ENCODE measurements around the gene MALT1.
A peak's percentile ranks its signal among the peaks of the same experiment; 100 is the strongest.
"Not testable (repeated sequence)": the region's sequence is repeated elsewhere in the genome, so short reads cannot be mapped to it uniquely, and the experiment has no call there.

MALT1 gene

DNA sequence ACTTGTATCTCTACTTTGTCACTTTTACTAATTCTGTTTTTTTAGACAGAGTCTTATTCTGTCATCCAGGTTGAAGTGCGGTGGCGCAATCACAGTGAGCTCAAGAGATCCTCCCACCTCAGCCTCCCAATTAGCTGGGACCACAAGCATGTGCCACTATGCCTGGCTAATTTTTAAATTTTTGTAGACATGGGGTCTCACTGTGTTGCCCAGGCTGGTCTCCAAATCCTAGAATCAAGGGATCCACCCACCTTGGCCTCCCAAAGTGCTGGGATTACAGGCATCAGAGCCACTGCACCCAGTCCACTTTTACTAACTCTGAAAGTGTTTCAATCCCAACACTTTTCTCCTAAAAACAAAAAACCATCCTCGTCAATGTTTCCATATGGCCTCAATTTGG, 94.9 kb downstream of the MALT1 start:
- DNase-seq (ENCODE audit: low read depth) = no peak
- TF ChIP-seq, protein P1, sequence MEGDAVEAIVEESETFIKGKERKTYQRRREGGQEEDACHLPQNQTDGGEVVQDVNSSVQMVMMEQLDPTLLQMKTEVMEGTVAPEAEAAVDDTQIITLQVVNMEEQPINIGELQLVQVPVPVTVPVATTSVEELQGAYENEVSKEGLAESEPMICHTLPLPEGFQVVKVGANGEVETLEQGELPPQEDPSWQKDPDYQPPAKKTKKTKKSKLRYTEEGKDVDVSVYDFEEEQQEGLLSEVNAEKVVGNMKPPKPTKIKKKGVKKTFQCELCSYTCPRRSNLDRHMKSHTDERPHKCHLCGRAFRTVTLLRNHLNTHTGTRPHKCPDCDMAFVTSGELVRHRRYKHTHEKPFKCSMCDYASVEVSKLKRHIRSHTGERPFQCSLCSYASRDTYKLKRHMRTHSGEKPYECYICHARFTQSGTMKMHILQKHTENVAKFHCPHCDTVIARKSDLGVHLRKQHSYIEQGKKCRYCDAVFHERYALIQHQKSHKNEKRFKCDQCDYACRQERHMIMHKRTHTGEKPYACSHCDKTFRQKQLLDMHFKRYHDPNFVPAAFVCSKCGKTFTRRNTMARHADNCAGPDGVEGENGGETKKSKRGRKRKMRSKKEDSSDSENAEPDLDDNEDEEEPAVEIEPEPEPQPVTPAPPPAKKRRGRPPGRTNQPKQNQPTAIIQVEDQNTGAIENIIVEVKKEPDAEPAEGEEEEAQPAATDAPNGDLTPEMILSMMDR (conservative IDR thresholded peaks at IDR 0.05; ENCODE audit: low read length) = no peak
- H3K4me3 ChIP-seq (ENCODE audit: low read length) = no peak overlapping the region

- TF ChIP-seq, protein P1 (conservative IDR thresholded peaks at IDR 0.05; ENCODE audit: low read length) = no peak
- H3K4me3 ChIP-seq (ENCODE audit: low read length) = no peak overlapping the region
- DNase-seq (ENCODE audit: low read depth) = no peak
Measured at GRCh38 chr18:58766946-58767345, 95.7 kb downstream of the MALT1 start.

DNA sequence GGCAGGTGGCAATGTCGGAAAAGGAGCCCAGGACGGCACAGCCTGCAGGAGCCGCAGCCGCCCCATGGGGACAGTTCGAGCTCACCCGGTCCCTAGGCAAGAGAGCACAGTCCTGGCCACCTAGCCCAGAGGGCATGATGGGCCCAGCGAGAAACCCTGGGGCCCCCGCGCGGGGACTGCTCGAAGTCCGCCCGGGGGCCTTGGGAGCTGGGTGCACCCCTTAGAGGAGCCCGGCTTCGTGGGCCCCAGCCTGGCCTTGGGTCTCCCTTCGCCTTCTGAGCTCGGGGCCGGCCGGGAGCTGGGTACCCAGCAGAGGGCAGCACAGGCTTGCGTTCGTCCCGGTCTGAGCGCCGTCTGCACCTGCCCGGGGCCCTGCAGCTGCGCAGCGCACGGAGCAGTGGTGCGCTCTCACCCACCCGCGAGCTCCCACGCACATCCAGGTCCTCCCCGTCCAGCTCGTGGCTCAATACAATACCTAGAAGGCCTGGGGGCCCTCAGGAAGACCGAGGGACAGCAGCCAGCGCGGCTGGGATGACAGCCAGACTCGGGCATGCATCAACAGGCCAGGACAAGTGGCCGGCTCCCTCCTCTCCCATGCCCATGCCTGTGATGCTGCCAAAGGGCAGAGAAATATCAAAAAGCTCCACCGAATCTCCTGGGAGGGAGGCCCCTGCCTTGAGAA, 97.2 kb downstream of the MALT1 start:
- peak overlapping the region; percentile 36 for H3K4me3 ChIP-seq (ENCODE audit: low read length)
- TF ChIP-seq, protein P1 (conservative IDR thresholded peaks at IDR 0.05; ENCODE audit: low read length) = peak; percentile 74
- DNase-seq (ENCODE audit: low read depth) = peak; percentile 44

DNA sequence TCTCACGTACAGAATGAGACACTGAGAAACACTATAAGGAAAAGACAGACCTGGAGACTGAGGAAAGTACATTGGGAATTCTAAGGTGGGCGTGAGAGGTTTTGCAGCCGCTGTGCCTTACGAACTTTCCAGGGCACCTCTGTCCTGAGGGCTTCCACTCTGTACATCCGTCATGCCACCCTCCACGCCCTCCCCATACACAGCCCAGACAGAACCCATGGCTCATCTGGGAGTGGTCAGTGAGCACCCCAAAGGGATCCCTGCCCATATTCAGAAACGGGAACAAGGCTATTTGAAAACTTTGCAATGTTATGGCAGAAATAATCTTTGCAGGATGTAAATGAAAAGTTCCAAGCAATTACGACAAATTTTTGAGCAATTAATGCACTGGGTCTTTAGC, 98.1 kb downstream of the MALT1 start:
- no peak for DNase-seq (ENCODE audit: low read depth)
- TF ChIP-seq, protein P1 (conservative IDR thresholded peaks at IDR 0.05; ENCODE audit: low read length) = no peak
- no peak overlapping the region for H3K4me3 ChIP-seq (ENCODE audit: low read length)

- TF ChIP-seq, protein P1 (conservative IDR thresholded peaks at IDR 0.05; ENCODE audit: low read length) = no peak
Measured at GRCh38 chr18:58770601-58771000, 99.3 kb downstream of the MALT1 start.

DNA sequence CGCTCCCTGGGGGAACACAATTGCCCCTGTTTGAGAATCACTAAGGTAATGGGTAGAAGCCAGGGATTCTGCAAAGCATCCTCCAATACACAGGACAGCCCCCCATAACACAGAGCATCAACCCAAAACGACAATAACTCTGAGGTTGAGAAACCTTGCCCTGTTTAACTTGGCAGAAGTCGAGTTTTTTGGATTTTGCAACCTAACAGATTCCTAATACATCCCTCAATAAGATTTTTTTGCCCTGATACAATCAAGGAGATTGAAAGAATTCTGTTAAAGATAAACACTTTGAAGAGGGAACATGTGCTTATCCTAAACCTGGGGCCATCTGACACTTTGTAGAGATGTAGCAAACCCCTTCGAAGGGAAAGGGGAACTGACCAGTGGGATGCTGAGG, 100.9 kb downstream of the MALT1 start:
- no peak overlapping the region for H3K4me3 ChIP-seq (ENCODE audit: low read length)
- TF ChIP-seq, protein P1 (conservative IDR thresholded peaks at IDR 0.05; ENCODE audit: low read length) = no peak
- no peak for DNase-seq (ENCODE audit: low read depth)

More at GRCh38 chr18:58770601-58771000, 99.3 kb downstream of the MALT1 start:
- H3K4me3 ChIP-seq (ENCODE audit: low read length) = no peak overlapping the region
- DNase-seq (ENCODE audit: low read depth) = no peak

- no peak for DNase-seq (ENCODE audit: low read depth)
- no peak overlapping the region for H3K4me3 ChIP-seq (ENCODE audit: low read length)
- TF ChIP-seq, protein P1 (conservative IDR thresholded peaks at IDR 0.05; ENCODE audit: low read length) = no peak
Measured at GRCh38 chr18:58776084-58776483, 104.8 kb downstream of the MALT1 start.

DNA sequence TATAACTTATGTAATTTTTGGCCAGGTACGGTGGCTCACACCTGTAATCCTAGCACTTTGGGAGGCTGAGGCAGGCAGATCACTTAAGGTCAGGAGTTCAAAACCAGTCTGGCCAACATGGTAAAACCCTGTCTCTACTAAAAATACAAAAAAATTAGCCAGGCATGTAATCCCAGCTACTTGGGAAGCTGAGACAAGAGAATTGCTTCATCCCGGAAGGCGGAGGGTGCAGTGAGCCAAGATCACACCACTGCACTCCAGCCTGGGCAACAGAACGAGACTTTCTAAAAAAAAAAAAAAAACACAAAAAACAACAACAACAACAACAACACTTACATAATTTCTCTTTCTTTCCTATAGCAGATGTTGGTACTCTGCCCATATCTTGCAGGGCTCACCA, 105.3 kb downstream of the MALT1 start:
- DNase-seq (ENCODE audit: low read depth) = peak; percentile 58
- H3K4me3 ChIP-seq (ENCODE audit: low read length) = not testable (repeated sequence)

Data from AG10803 (cell line).